NCI-H128 (cell line): ENCODE measurements around the gene SENP2.

Experiments used
- DNase-seq: peaks from one replicate; lab custom pipeline; 2025; ENCODE audit not compliant: unreplicated experiment; lab: John Stamatoyannopoulos, UW

SENP2 gene

GRCh38 chr3:185677146-185677829 lies 91.2 kb downstream of the SENP2 start:
- no peak for DNase-seq

- DNase-seq, result no peak
These were observed 91.9 kb downstream of the SENP2 start for GRCh38 chr3:185678027-185678426.

DNA sequence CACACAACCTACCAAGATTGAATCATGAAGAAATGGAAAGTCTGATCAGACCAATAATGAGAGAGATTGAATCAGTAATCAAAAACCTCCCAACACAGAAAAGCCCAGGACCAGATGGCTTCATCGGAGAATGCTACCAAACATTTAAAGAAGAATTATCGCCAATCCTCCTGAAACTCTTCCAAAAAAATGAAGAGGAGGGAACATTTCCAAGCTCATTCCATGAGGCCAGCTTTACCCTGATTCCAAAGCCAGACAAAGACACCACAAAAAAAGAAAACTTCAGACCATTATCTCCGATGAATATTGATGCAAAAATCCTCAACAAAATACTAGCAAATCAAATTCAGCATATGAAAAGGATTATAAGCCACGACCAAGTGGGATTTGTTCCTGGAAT lies 94.1 kb downstream of the SENP2 start:
- no peak for DNase-seq
